ENCODE measurements around the gene CDH4.

DNA sequence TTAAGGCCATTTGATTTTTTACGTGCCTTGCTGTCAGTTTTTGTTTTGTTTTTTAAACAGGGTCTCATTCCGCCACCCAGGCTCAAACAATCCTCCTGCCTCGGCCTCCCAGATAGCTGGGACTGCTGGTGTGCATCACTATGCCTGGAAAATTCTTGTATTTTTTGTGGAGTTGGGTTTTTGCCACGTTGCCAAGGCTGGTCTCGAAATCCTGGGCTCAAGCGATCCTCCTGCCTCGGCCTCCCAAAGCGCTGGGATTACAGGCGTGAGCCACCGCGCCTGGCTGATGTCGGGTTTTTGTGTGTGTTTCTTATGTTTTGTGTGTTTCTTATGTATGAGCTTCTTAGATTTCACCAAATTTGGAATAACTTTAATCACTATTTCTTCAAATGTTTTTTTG is 708.8 kb downstream of the CDH4 start:
- TF ChIP-seq, protein P1, sequence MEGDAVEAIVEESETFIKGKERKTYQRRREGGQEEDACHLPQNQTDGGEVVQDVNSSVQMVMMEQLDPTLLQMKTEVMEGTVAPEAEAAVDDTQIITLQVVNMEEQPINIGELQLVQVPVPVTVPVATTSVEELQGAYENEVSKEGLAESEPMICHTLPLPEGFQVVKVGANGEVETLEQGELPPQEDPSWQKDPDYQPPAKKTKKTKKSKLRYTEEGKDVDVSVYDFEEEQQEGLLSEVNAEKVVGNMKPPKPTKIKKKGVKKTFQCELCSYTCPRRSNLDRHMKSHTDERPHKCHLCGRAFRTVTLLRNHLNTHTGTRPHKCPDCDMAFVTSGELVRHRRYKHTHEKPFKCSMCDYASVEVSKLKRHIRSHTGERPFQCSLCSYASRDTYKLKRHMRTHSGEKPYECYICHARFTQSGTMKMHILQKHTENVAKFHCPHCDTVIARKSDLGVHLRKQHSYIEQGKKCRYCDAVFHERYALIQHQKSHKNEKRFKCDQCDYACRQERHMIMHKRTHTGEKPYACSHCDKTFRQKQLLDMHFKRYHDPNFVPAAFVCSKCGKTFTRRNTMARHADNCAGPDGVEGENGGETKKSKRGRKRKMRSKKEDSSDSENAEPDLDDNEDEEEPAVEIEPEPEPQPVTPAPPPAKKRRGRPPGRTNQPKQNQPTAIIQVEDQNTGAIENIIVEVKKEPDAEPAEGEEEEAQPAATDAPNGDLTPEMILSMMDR (conservative IDR thresholded peaks at IDR 0.05; ENCODE audit: low read depth, low read length): no peak
- TF ChIP-seq POLR2A (IDR thresholded peaks at IDR 0.05; ENCODE audit: low read depth, low read length) (no peak), RAD21 (IDR thresholded peaks at IDR 0.05; ENCODE audit: low read length) (no peak), MXI1 (IDR thresholded peaks at IDR 0.05; ENCODE audit: borderline replicate concordance, low read depth, low read length) (no peak), SMC3 (IDR thresholded peaks at IDR 0.05; ENCODE audit: low read depth, low read length) (no peak), CEBPB (IDR thresholded peaks at IDR 0.05; ENCODE audit: low read depth, low read length) (no peak), MAZ (IDR thresholded peaks at IDR 0.05; ENCODE audit: borderline replicate concordance, low read depth, low read length) (no peak), CHD1 (IDR thresholded peaks at IDR 0.05; ENCODE audit: low read depth, low read length) (no peak), RFX5 (IDR thresholded peaks at IDR 0.05; ENCODE audit: low read depth, low read length) (no peak), BHLHE40 (IDR thresholded peaks at IDR 0.05; ENCODE audit: low read depth, low read length) (no peak)
- TF ChIP-seq, protein P2, sequence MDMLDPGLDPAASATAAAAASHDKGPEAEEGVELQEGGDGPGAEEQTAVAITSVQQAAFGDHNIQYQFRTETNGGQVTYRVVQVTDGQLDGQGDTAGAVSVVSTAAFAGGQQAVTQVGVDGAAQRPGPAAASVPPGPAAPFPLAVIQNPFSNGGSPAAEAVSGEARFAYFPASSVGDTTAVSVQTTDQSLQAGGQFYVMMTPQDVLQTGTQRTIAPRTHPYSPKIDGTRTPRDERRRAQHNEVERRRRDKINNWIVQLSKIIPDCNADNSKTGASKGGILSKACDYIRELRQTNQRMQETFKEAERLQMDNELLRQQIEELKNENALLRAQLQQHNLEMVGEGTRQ (IDR thresholded peaks at IDR 0.05; ENCODE audit: low read depth, low read length): no peak

Measured in IMR-90 (cell line).